GM23338 (cell line): Measurements from ENCODE around the gene BANP. TPM values are rescaled to one million over a fixed set of nuclear protein-coding genes. Genes with fewer than 3 reads are reported as not detected.
"Not testable (repeated sequence)": the region's sequence is repeated elsewhere in the genome, so short reads cannot be mapped to it uniquely, and the experiment has no call there.

Source experiments
- ATAC-seq: fragments of 200-7000 bp; cut with Tn5 transposase; 3 replicates; pipeline ENCODE4 v1.9.1; 2020
- DNase-seq: peaks from one replicate; pipeline ENCODE4 v3.0.0-alpha.2; 2015; ENCODE audit warnings: low spot score
- H2AFZ ChIP-seq: fragments of 200-600 bp; sonication (generic); 2 replicates; pipeline ENCODE4 v1.8.0; 2016; ENCODE audit warnings: antibody characterized with exemption, mild to moderate bottlenecking, moderate library complexity
- H3F3A ChIP-seq: fragments of 200-600 bp; sonication (generic); replicated peaks from 2 replicates; pipeline ENCODE4 v1.8.0; 2017; ENCODE audit warnings: antibody characterized with exemption, mixed run types, low read depth
- H3K27ac ChIP-seq: fragments of 200-600 bp; sonication (generic); 2 replicates; pipeline ENCODE4 v1.6.1; 2016; ENCODE audit warnings: low read depth
- H3K27me3 ChIP-seq: fragments of 200-600 bp; sonication (generic); 2 replicates; pipeline ENCODE4 v1.8.0; 2016; ENCODE audit warnings: mild to moderate bottlenecking, mixed run types, moderate library complexity; ENCODE audit not compliant: insufficient read depth
- H3K36me3 ChIP-seq: fragments of 200-600 bp; sonication (generic); 2 replicates; pipeline ENCODE4 v1.8.0; 2016; ENCODE audit warnings: mild to moderate bottlenecking; ENCODE audit not compliant: insufficient read depth
- H3K4me1 ChIP-seq: fragments of 200-600 bp; sonication (generic); 2 replicates; pipeline ENCODE4 v1.8.0; 2016; ENCODE audit warnings: mild to moderate bottlenecking, moderate library complexity; ENCODE audit not compliant: insufficient read depth
- H3K4me2 ChIP-seq: fragments of 200-600 bp; sonication (generic); 2 replicates; pipeline ENCODE4 v1.7.1; 2017; ENCODE audit warnings: mixed run types
- H3K4me3 ChIP-seq: fragments of 200-600 bp; sonication (generic); 2 replicates; pipeline ENCODE4 v1.6.1; 2016; ENCODE audit warnings: mixed run types
- H3K79me2 ChIP-seq: fragments of 200-600 bp; sonication (generic); replicated peaks from 2 replicates; pipeline ENCODE4 v1.8.0; 2017; ENCODE audit warnings: mild to moderate bottlenecking; ENCODE audit not compliant: insufficient read depth
- H3K9me2 ChIP-seq: fragments of 200-600 bp; sonication (generic); 2 replicates; pipeline ENCODE4 v1.8.0; 2017; ENCODE audit not compliant: insufficient read depth
- H4K20me1 ChIP-seq: fragments of 200-600 bp; sonication (generic); replicated peaks from 2 replicates; pipeline ENCODE4 v1.8.0; 2017; ENCODE audit warnings: mild to moderate bottlenecking; ENCODE audit not compliant: insufficient read depth
- H3K27ac Mint-ChIP-seq: 2 replicates; pipeline ENCODE4 v1.8.0; 2020; ENCODE audit warnings: inconsistent platforms, mild to moderate bottlenecking, moderate library complexity, mixed read lengths
- H3K27me3 Mint-ChIP-seq: 3 replicates; pipeline ENCODE4 v1.8.0; 2022; ENCODE audit warnings: low read depth, mild to moderate bottlenecking, moderate library complexity, mixed read lengths, inconsistent platforms; ENCODE audit not compliant: insufficient read depth, poor library complexity
- H3K36me3 Mint-ChIP-seq: 3 replicates; pipeline ENCODE4 v1.8.0; 2021; ENCODE audit warnings: low read depth, mild to moderate bottlenecking, inconsistent platforms, moderate library complexity, mixed read lengths
- H3K4me1 Mint-ChIP-seq: 3 replicates; pipeline ENCODE4 v1.8.0; 2020; ENCODE audit warnings: mild to moderate bottlenecking, inconsistent platforms, mixed read lengths
- H3K4me3 Mint-ChIP-seq: 3 replicates; pipeline ENCODE4 v1.8.0; 2021; ENCODE audit warnings: moderate library complexity, mild to moderate bottlenecking, inconsistent platforms, mixed read lengths
- H3K9me3 Mint-ChIP-seq: 3 replicates; pipeline ENCODE4 v1.8.0; 2020; ENCODE audit warnings: moderate library complexity, mild to moderate bottlenecking, inconsistent platforms, mixed read lengths
- REST ChIP-seq: IDR thresholded peaks from one replicate; pipeline ENCODE4 v1.6.1; 2018; ENCODE audit warnings: antibody characterized with exemption; ENCODE audit not compliant: unreplicated experiment
- STAT1 ChIP-seq: IDR thresholded peaks from one replicate; pipeline ENCODE4 v1.6.1; 2016; ENCODE audit warnings: antibody characterized with exemption; ENCODE audit not compliant: unreplicated experiment
- ZNF114 ChIP-seq: fragments of 250-450 bp; sonication (Bioruptor Pico); IDR thresholded peaks from 2 replicates; pipeline ENCODE4 v1.5.0; 2020; ENCODE audit warnings: mild to moderate bottlenecking, moderate library complexity
- ZNF462 ChIP-seq: fragments of 250-450 bp; sonication (Bioruptor Pico); IDR thresholded peaks from 2 replicates; pipeline ENCODE4 v1.5.0; 2020; ENCODE audit warnings: mild to moderate bottlenecking, moderate library complexity
- polyA plus RNA-seq: library from polyadenylated mRNA; unstranded; fragments of >200 nt; fragmentation: Nextera tagmentation; extraction: Ambion mirVana; gene quantifications from 2 replicates; pipeline ENCODE4 v1.2.1, GENCODE V29; 2016
- total RNA-seq: library from RNA; depleted of rRNA; stranded (reverse); fragments of >200 nt; shearing (Covaris generic); gene quantifications from 2 replicates; pipeline ENCODE4 v1.2.3, GENCODE V29; 2014
- TF ChIP-seq, protein P1 (sequence below): IDR thresholded peaks from 2 replicates; pipeline ENCODE4 v1.6.1; 2016; ENCODE audit warnings: antibody characterized with exemption

Gene BANP
- total and polyA plus RNA-seq, 2 experiments from 2014 or later, result 22.3 to 48.0 TPM

DNA sequence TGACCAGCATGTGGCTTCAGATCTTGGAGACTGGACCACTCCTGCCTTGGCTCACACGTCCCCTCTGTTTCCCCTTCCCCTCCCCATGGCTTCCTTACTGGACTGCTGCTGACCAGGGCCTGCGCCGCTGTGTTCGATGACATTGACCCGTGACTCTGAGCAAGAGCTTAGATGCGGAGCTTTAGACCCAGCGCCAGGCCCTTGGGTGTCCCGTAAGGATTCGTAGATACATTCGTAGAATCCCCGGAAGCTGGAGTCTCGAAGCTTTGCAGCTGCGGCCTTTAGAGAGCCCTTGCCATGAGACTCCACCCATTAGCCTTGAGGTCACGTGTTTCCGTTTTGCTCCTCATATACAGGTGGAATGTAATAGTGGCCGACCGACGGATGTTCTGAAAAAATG is 65.2 kb downstream of the BANP start:
- not testable (repeated sequence) for H3K27me3 ChIP-seq, ATAC-seq, H4K20me1 ChIP-seq, H3K9me3 Mint-ChIP-seq, H2AFZ ChIP-seq, H3K79me2 ChIP-seq, H3F3A ChIP-seq, DNase-seq, H3K36me3 ChIP-seq, H3K27ac ChIP-seq, H3K4me1 ChIP-seq, H3K4me3 ChIP-seq, H3K4me2 ChIP-seq, H3K9me2 ChIP-seq, H3K4me3 Mint-ChIP-seq, H3K27ac Mint-ChIP-seq
- Mint-ChIP-seq H3K27me3 (peaks cover 22% of the 10 kb centered on the region), H3K4me1 (peaks cover 20% of the 10 kb centered on the region; the same call in 2 of the 3 replicates), H3K36me3 (peaks cover 33% of the 10 kb centered on the region)

DNA sequence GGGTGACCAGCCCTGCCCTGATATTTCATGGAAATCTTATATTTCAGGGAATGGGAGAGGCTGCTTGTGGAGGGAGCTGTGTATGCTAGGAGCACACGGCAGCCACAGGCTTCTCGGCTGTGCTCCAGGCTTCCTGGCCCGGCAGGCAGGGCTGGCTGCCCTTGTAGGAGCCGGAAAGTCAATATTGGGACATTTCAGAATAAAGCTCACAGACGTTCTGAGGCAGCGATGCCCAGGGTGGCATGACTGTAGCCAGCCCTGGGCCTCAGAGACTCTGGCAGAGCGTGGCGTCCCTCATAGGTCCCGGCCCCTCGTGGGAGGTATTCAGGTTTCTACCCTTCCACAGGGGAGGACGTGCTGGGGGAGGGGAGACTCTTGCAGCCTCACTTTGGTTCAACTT is 65.7 kb downstream of the BANP start:
- DNase-seq (no peak), ATAC-seq (no peak)
- Histone ChIP-seq H3K27ac (no peak overlapping the region), H3K4me3 (no peak overlapping the region), H3K79me2 (peaks cover 6% of the 10 kb centered on the region; the same call in 1 of the 2 replicates), H2AFZ (no peak overlapping the region), H3K27me3 (no peaks in the 10 kb centered on the region), H3K9me2 (no peaks in the 10 kb centered on the region), H3K36me3 (no peaks in the 10 kb centered on the region), H3K4me1 (no peaks in the 10 kb centered on the region), H3K4me2 (no peak overlapping the region), H3F3A (no peaks in the 10 kb centered on the region), H4K20me1 (no peaks in the 10 kb centered on the region)
- Mint-ChIP-seq H3K36me3 (peaks cover 28% of the 10 kb centered on the region), H3K9me3 (no peaks in the 10 kb centered on the region), H3K27ac (no peak overlapping the region), H3K27me3 (peaks cover 19% of the 10 kb centered on the region), H3K4me3 (no peak overlapping the region), H3K4me1 (peaks cover 23% of the 10 kb centered on the region; the same call in 2 of the 3 replicates)
- TF ChIP-seq STAT1 (no peak), ZNF114 (no peak), REST (no peak), ZNF462 (CRISPR knock-in tag) (no peak)
- TF ChIP-seq, protein P1, sequence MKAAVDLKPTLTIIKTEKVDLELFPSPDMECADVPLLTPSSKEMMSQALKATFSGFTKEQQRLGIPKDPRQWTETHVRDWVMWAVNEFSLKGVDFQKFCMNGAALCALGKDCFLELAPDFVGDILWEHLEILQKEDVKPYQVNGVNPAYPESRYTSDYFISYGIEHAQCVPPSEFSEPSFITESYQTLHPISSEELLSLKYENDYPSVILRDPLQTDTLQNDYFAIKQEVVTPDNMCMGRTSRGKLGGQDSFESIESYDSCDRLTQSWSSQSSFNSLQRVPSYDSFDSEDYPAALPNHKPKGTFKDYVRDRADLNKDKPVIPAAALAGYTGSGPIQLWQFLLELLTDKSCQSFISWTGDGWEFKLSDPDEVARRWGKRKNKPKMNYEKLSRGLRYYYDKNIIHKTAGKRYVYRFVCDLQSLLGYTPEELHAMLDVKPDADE, result no peak
